Fibroblast of the conjunctiva (primary cell): ENCODE results near the gene KCTD15.

Source experiments
- DNase-seq: peaks from one replicate; pipeline ENCODE4 v3.0.0-alpha.2; 2010; ENCODE audit warnings: low read depth

Gene KCTD15

GRCh38 chr19:33797802-33798671, 1.4 kb downstream of the KCTD15 start:
- DNase-seq = no peak

- no peak for DNase-seq
These were observed 2.0 kb downstream of the KCTD15 start for GRCh38 chr19:33798681-33799111.

GRCh38 chr19:33799476-33799875, 2.8 kb downstream of the KCTD15 start:
- DNase-seq = no peak

GRCh38 chr19:33800012-33800680, 3.5 kb downstream of the KCTD15 start:
- DNase-seq = no peak

GRCh38 chr19:33801411-33801810, 4.7 kb downstream of the KCTD15 start:
- no peak for DNase-seq

GRCh38 chr19:33802001-33802400, 5.3 kb downstream of the KCTD15 start:
- no peak for DNase-seq

- DNase-seq = no peak
These were observed 6.1 kb downstream of the KCTD15 start for GRCh38 chr19:33802801-33803200.

GRCh38 chr19:33803383-33803782, 6.7 kb downstream of the KCTD15 start:
- no peak for DNase-seq

GRCh38 chr19:33804021-33804799, 7.5 kb downstream of the KCTD15 start:
- DNase-seq = no peak

- DNase-seq = no peak
These were observed 8.6 kb downstream of the KCTD15 start for GRCh38 chr19:33805313-33805712.

- no peak for DNase-seq
These were observed 9.3 kb downstream of the KCTD15 start for GRCh38 chr19:33805840-33806433.

GRCh38 chr19:33806434-33806881, 9.8 kb downstream of the KCTD15 start:
- DNase-seq = no peak

GRCh38 chr19:33808399-33808798, 11.7 kb downstream of the KCTD15 start:
- no peak for DNase-seq

GRCh38 chr19:33809960-33810359, 13.3 kb downstream of the KCTD15 start:
- peak; percentile 44 for DNase-seq

- DNase-seq = no peak
These were observed 14.2 kb downstream of the KCTD15 start for GRCh38 chr19:33810821-33811220.

- no peak for DNase-seq
These were observed 14.6 kb downstream of the KCTD15 start for GRCh38 chr19:33811246-33811645.

GRCh38 chr19:33811736-33812387, 15.2 kb downstream of the KCTD15 start:
- DNase-seq = no peak

GRCh38 chr19:33812388-33813330, 16.0 kb downstream of the KCTD15 start:
- DNase-seq = no peak

GRCh38 chr19:33813391-33814101, 16.9 kb downstream of the KCTD15 start:
- no peak for DNase-seq
